HepG2 (cell line): Measurements from ENCODE around the gene STPG4. TPM values are rescaled to one million over a fixed set of nuclear protein-coding genes. Genes with fewer than 3 reads are reported as not detected.

Experiments used
- RELA ChIP-seq: sonication (generic); formaldehyde crosslinking; IDR thresholded peaks from 2 replicates; pipeline ENCODE4 v1.4.0; 2020; ENCODE audit warnings: missing genetic modification reagents
- polyA plus RNA-seq, 8 experiments: library from polyadenylated mRNA; depleted of rRNA in 3 of 8; stranded (reverse) in 7 of 8; unstranded in 1 of 8; fragments of >200 nt; fragmentation: Illumina TruSeq in 4 of 8; extraction: Trizol in 4 of 8; gene quantifications; 2 replicates each; pipeline versions ENCODE4 v1.2.1 to v1.2.3, GENCODE V29; 2011 to 2016; ENCODE audit warnings: low read depth in 4 of 8, missing spikeins in 1 of 8, mixed read lengths in 1 of 8; ENCODE audit not compliant: insufficient read depth in 1 of 8
- total RNA-seq, 5 experiments: library from RNA; depleted of rRNA; stranded (reverse); fragments of >200 nt; fragmentation: Illumina TruSeq; extraction: Trizol; gene quantifications; 2 replicates each; pipeline ENCODE4 v1.2.3, GENCODE V29; 2016; ENCODE audit warnings: low read depth in 1 of 5
- TF ChIP-seq, protein P1 (sequence below): sonication (generic); formaldehyde crosslinking; IDR thresholded peaks from 2 replicates; pipeline ENCODE4 v1.4.0; 2020; ENCODE audit warnings: missing genetic modification reagents
- TF ChIP-seq, protein P2 (sequence below): sonication (generic); formaldehyde crosslinking; IDR thresholded peaks from 2 replicates; pipeline ENCODE4 v1.4.0; 2020; ENCODE audit warnings: missing genetic modification reagents, borderline replicate concordance

Gene STPG4
- total and polyA plus RNA-seq, 2 of the 13 experiments (the other 11 are each of a cell fraction or from before 2014, with no cell fraction given), result 0.11 to 0.15 TPM

DNA sequence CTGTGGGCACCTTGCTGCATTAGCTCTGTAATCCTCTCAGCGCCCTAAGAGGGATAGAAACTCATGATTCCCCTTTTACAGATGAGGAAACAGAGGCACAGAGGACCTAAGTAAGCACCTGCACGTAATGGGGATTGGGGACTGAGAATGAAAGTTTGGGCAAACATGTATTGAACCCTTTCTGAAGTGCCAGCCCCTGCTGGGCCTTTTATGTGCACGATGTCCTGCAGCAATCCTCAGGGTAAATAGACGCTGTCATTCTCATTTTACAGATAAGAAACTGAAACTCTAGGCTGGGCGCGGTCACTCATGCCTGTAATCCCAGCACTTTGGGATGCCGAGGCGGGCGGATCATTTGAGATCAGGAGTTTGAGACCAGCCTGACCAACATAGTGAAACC, 117.4 kb downstream of the STPG4 start (continued):
- TF ChIP-seq, protein P1, sequence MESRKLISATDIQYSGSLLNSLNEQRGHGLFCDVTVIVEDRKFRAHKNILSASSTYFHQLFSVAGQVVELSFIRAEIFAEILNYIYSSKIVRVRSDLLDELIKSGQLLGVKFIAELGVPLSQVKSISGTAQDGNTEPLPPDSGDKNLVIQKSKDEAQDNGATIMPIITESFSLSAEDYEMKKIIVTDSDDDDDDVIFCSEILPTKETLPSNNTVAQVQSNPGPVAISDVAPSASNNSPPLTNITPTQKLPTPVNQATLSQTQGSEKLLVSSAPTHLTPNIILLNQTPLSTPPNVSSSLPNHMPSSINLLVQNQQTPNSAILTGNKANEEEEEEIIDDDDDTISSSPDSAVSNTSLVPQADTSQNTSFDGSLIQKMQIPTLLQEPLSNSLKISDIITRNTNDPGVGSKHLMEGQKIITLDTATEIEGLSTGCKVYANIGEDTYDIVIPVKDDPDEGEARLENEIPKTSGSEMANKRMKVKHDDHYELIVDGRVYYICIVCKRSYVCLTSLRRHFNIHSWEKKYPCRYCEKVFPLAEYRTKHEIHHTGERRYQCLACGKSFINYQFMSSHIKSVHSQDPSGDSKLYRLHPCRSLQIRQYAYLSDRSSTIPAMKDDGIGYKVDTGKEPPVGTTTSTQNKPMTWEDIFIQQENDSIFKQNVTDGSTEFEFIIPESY (CRISPR knock-in tag), result peak; percentile 61; the same call in 1 of the 2 replicates
- TF ChIP-seq RELA (CRISPR knock-in tag), result no peak
- TF ChIP-seq, protein P2, sequence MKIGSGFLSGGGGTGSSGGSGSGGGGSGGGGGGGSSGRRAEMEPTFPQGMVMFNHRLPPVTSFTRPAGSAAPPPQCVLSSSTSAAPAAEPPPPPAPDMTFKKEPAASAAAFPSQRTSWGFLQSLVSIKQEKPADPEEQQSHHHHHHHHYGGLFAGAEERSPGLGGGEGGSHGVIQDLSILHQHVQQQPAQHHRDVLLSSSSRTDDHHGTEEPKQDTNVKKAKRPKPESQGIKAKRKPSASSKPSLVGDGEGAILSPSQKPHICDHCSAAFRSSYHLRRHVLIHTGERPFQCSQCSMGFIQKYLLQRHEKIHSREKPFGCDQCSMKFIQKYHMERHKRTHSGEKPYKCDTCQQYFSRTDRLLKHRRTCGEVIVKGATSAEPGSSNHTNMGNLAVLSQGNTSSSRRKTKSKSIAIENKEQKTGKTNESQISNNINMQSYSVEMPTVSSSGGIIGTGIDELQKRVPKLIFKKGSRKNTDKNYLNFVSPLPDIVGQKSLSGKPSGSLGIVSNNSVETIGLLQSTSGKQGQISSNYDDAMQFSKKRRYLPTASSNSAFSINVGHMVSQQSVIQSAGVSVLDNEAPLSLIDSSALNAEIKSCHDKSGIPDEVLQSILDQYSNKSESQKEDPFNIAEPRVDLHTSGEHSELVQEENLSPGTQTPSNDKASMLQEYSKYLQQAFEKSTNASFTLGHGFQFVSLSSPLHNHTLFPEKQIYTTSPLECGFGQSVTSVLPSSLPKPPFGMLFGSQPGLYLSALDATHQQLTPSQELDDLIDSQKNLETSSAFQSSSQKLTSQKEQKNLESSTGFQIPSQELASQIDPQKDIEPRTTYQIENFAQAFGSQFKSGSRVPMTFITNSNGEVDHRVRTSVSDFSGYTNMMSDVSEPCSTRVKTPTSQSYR (CRISPR knock-in tag), result no peak

Other genes with a start within 250 kb of the STPG4 start
- gene MCFD2, start 239.5 kb downstream of the STPG4 start, total RNA-seq (2016; rRNA removed; fragmentation: Illumina TruSeq; extraction: Trizol), result 191 and 232 TPM in 2 replicates
- gene MCFD2, start 239.5 kb downstream of the STPG4 start, polyA plus RNA-seq (2011; rRNA removed), result 170 and 183 TPM in 2 replicates
- 21.0 and 24.0 TPM in 2 replicates for gene TTC7A, start 214.1 kb downstream of the STPG4 start, total RNA-seq (2016; rRNA removed; fragmentation: Illumina TruSeq; extraction: Trizol)
- gene TTC7A, start 214.1 kb downstream of the STPG4 start, polyA plus RNA-seq (2011; rRNA removed), result 23.7 and 25.2 TPM in 2 replicates
- 1,135 and 1,941 TPM in 2 replicates for gene CALM2, start 21.2 kb upstream of the STPG4 start, total RNA-seq (2016; rRNA removed; fragmentation: Illumina TruSeq; extraction: Trizol)
- 199 and 375 TPM in 2 replicates for gene CALM2, start 21.2 kb upstream of the STPG4 start, polyA plus RNA-seq (2011; rRNA removed)
- 86.5 and 161 TPM in 2 replicates for gene EPCAM, start 214.0 kb upstream of the STPG4 start, total RNA-seq (2016; rRNA removed; fragmentation: Illumina TruSeq; extraction: Trizol)
- gene EPCAM, start 214.0 kb upstream of the STPG4 start, polyA plus RNA-seq (2011; rRNA removed), result 54.5 and 71.1 TPM in 2 replicates
- 76.3 and 125 TPM in 2 replicates for gene MSH2, start 247.8 kb upstream of the STPG4 start, total RNA-seq (2016; rRNA removed; fragmentation: Illumina TruSeq; extraction: Trizol)
- gene MSH2, start 247.8 kb upstream of the STPG4 start, polyA plus RNA-seq (2011; rRNA removed), result 13.5 and 19.9 TPM in 2 replicates